Activated CD4-positive, alpha-beta T cell treated with anti-CD3 and anti-CD28 coated beads, Interleukin-2, amount 10 ng/mL, durations not matched to agents 7 days and 5 days (primary cell): ENCODE measurements around the gene HDAC4. TPM values are rescaled to one million over a fixed set of nuclear protein-coding genes. Genes with fewer than 3 reads are reported as not detected.

Source experiments
- CTCF ChIA-PET: fragments of 350-600 bp; sonication (Branson Sonifier 250); formaldehyde crosslinking; loops from one replicate; lab custom pipeline; 2021; ENCODE audit warnings: antibody characterized with exemption; lab: Charles Lee
- POLR2A ChIA-PET: fragments of 350-600 bp; sonication (Branson Sonifier 250); formaldehyde crosslinking; loops from one replicate; lab custom pipeline; 2021; ENCODE audit warnings: antibody characterized with exemption; lab: Charles Lee
- DNase-seq: peaks from one replicate; pipeline ENCODE4 v3.0.0-alpha.2; 2020
- H3K27ac Mint-ChIP-seq: one replicate; pipeline ENCODE4 v1.8.0; 2021; ENCODE audit warnings: mild to moderate bottlenecking, moderate library complexity, mixed read lengths
- H3K27me3 Mint-ChIP-seq: one replicate; pipeline ENCODE4 v1.8.0; 2021; ENCODE audit warnings: mixed read lengths
- H3K36me3 Mint-ChIP-seq: one replicate; pipeline ENCODE4 v1.8.0; 2021; ENCODE audit warnings: low read depth, mixed read lengths
- H3K4me1 Mint-ChIP-seq: one replicate; pipeline ENCODE4 v1.8.0; 2021; ENCODE audit warnings: mixed read lengths
- H3K4me3 Mint-ChIP-seq: one replicate; pipeline ENCODE4 v1.8.0; 2021; ENCODE audit warnings: mild to moderate bottlenecking, moderate library complexity, mixed read lengths
- H3K9me3 Mint-ChIP-seq: one replicate; pipeline ENCODE4 v1.8.0; 2021; ENCODE audit warnings: mixed read lengths
- total RNA-seq, 2 experiments: library from RNA; stranded (reverse); gene quantifications; one replicate each; pipeline ENCODE4 v1.2.3, GENCODE V29; 2021

The HDAC4 gene
- total RNA-seq, 2 experiments from 2014 or later: 57.1 to 68.4 TPM

GRCh38 chr2:239341146-239341732, 59.6 kb downstream of the HDAC4 start:
- H3K27ac Mint-ChIP-seq: peak overlapping the region; percentile 2
- H3K4me1 Mint-ChIP-seq: peaks cover 38% of the 10 kb centered on the region
- H3K9me3 Mint-ChIP-seq: no peaks in the 10 kb centered on the region
- ChIA-PET CTCF (no interaction called here), POLR2A (no interaction called here)
- H3K4me3 Mint-ChIP-seq: no peak overlapping the region
- no peaks in the 10 kb centered on the region for H3K27me3 Mint-ChIP-seq
- DNase-seq: no peak
- peaks cover 37% of the 10 kb centered on the region for H3K36me3 Mint-ChIP-seq

- H3K27ac Mint-ChIP-seq: peak overlapping the region; percentile 78
- H3K9me3 Mint-ChIP-seq: no peaks in the 10 kb centered on the region
- peaks cover 42% of the 10 kb centered on the region for H3K36me3 Mint-ChIP-seq
- H3K4me1 Mint-ChIP-seq: peaks cover 38% of the 10 kb centered on the region
- H3K27me3 Mint-ChIP-seq: no peaks in the 10 kb centered on the region
- peak; percentile 72 for DNase-seq
- ChIA-PET POLR2A (interaction anchor here (1.4 kb wide), 1 partner anchor 41 kb away, joined by 3 read pairs; no protein-coding TSS in a partner anchor), CTCF (interaction anchor here (1.1 kb wide), 1 partner anchor 12 kb away, joined by 4 read pairs; no protein-coding TSS in a partner anchor)
- H3K4me3 Mint-ChIP-seq: peak overlapping the region; percentile 23
Observed at GRCh38 chr2:239339726-239340601, 60.9 kb downstream of the HDAC4 start.

DNA sequence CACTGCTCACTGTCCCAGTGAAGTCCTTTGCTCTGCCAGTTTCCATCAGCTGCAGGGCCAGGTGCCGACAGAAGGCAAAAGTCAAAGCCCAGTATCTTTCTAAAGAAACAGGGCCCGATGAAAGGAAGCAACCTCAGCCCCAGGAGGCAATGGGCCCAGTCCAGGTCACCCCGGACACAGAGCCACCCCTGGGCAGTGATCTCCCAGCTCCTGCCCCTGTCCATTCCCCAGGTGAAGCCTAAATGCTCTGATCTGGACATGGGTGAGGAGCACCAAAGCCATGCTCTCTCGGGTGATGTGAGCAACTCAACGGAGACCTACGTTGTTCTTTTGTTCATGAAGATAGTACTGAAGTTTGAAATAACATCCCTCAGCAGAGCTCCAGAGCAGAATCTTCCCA, 61.6 kb downstream of the HDAC4 start:
- H3K27ac Mint-ChIP-seq: peak overlapping the region; percentile 32
- ChIA-PET POLR2A (interaction anchor here (1.4 kb wide), 1 partner anchor 42 kb away, joined by 3 read pairs; no protein-coding TSS in a partner anchor), CTCF (interaction anchor here (0.9 to 1.1 kb wide), 2 partner anchors 11 to 62 kb away, joined by 4 read pairs; partner anchors contain the start of gene HDAC4)
- H3K4me3 Mint-ChIP-seq: peak overlapping the region; percentile 23
- H3K36me3 Mint-ChIP-seq: peaks cover 40% of the 10 kb centered on the region
- H3K27me3 Mint-ChIP-seq: no peaks in the 10 kb centered on the region
- H3K4me1 Mint-ChIP-seq: peaks cover 38% of the 10 kb centered on the region
- no peak for DNase-seq
- no peaks in the 10 kb centered on the region for H3K9me3 Mint-ChIP-seq

- Mint-ChIP-seq H3K4me3 (no peak overlapping the region), H3K27me3 (peaks cover 1% of the 10 kb centered on the region), H3K36me3 (peaks cover 39% of the 10 kb centered on the region)
Observed at GRCh38 chr2:239337877-239338484, 62.8 kb downstream of the HDAC4 start.

GRCh38 chr2:239337122-239337876, 63.5 kb downstream of the HDAC4 start:
- Mint-ChIP-seq H3K4me1 (peaks cover 41% of the 10 kb centered on the region), H3K27ac (no peak overlapping the region), H3K36me3 (peaks cover 38% of the 10 kb centered on the region), H3K27me3 (peaks cover 3% of the 10 kb centered on the region), H3K9me3 (no peaks in the 10 kb centered on the region), H3K4me3 (no peak overlapping the region)
- CTCF ChIA-PET: no interaction called here
- POLR2A ChIA-PET: no interaction called here
- no peak for DNase-seq

More at GRCh38 chr2:239337877-239338484, 62.8 kb downstream of the HDAC4 start:
- ChIA-PET POLR2A (no interaction called here), CTCF (interaction anchor here (0.6 to 0.9 kb wide), 2 partner anchors 39 to 63 kb away, joined by 4 read pairs; partner anchors contain the start of gene HDAC4)
- no peak overlapping the region for H3K27ac Mint-ChIP-seq
- H3K9me3 Mint-ChIP-seq: no peaks in the 10 kb centered on the region
- H3K4me1 Mint-ChIP-seq: peaks cover 40% of the 10 kb centered on the region
- DNase-seq: no peak

- DNase-seq: no peak
- H3K27ac Mint-ChIP-seq: no peak overlapping the region
- H3K4me1 Mint-ChIP-seq: peaks cover 51% of the 10 kb centered on the region
- POLR2A ChIA-PET: no interaction called here
- no peak overlapping the region for H3K4me3 Mint-ChIP-seq
- H3K27me3 Mint-ChIP-seq: peaks cover 3% of the 10 kb centered on the region
- no peaks in the 10 kb centered on the region for H3K9me3 Mint-ChIP-seq
- peaks cover 13% of the 10 kb centered on the region for H3K36me3 Mint-ChIP-seq
- CTCF ChIA-PET: interaction anchor here (0.9 to 1.3 kb wide), 2 partner anchors 13 to 19 kb away, joined by 3 read pairs; no protein-coding TSS in a partner anchor
Observed at GRCh38 chr2:239331560-239331959, 69.3 kb downstream of the HDAC4 start.

DNA sequence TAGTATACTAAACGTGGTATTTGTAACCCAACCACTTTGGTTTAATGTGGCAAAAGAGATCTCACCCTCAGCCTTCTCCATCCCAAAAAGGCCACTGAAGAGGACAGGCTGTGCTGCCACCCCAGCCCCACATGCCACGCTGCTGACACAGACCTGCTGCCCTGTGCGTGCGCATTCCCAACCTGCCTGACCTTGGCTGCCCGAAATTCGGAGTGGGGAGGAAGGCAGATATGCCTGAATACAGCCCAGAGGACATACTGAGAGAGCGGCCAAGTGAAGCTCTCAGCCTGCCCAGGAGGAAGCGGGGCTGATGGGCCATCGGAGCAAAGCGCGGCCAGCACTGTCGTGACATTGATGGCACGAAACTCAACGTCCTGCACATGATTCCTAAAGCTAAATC, 70.0 kb downstream of the HDAC4 start:
- no peak for DNase-seq
- Mint-ChIP-seq H3K4me3 (no peak overlapping the region), H3K36me3 (peaks cover 10% of the 10 kb centered on the region), H3K4me1 (peaks cover 57% of the 10 kb centered on the region), H3K9me3 (no peaks in the 10 kb centered on the region), H3K27me3 (peaks cover 3% of the 10 kb centered on the region), H3K27ac (no peak overlapping the region)
- ChIA-PET CTCF (interaction anchor here (0.8 to 1.3 kb wide), 3 partner anchors 13 to 19 kb away, joined by 3 read pairs; no protein-coding TSS in a partner anchor), POLR2A (no interaction called here)

- Mint-ChIP-seq H3K27ac (no peak overlapping the region), H3K4me1 (peaks cover 64% of the 10 kb centered on the region), H3K27me3 (peaks cover 3% of the 10 kb centered on the region), H3K4me3 (no peak overlapping the region), H3K9me3 (no peaks in the 10 kb centered on the region), H3K36me3 (peaks cover 11% of the 10 kb centered on the region)
- ChIA-PET POLR2A (no interaction called here), CTCF (interaction anchor here (0.8 to 1.8 kb wide), 2 partner anchors 12 to 24 kb away, joined by 3 to 4 read pairs; no protein-coding TSS in a partner anchor)
- DNase-seq: no peak
Observed at GRCh38 chr2:239329972-239330572, 70.7 kb downstream of the HDAC4 start.

DNA sequence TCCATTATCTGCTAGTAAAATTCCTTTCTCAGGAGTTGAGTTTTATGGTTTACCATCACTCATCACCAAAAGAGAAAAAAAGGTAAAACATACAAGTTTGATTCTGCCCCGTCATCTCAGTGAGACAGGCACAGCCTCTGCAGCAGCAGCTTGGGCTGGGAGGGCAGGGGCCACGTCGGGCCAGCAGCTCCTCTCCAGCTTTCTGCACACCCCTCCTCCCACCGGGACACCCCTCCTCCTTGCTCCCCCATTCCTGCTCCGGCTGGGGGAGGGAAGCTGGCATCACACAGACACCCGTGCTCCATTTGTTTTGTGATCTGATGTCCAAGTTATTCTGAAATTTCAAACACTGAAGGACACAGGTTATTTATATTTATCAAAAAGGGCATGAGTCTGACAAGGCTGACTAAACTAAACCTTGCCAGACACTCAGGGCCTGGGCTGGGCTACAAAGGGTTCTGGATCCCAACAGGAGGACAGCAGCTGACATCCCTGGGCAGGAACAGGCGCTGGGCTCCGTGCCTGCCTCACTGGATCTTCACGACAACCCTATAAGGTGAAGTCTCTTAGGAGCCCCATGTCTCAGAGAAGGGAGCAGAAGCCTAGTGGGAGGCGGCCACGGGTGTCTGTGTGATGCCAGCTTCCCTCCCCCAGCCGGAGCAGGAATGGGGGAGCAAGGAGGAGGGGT, 71.4 kb downstream of the HDAC4 start:
- ChIA-PET POLR2A (no interaction called here), CTCF (interaction anchor here (0.6 to 2.8 kb wide), 5 partner anchors 15 to 29 kb away, joined by 3 to 10 read pairs (median 4); no protein-coding TSS in a partner anchor)
- H3K27ac Mint-ChIP-seq: no peak overlapping the region
- peaks cover 70% of the 10 kb centered on the region for H3K4me1 Mint-ChIP-seq
- H3K27me3 Mint-ChIP-seq: peaks cover 3% of the 10 kb centered on the region
- no peak overlapping the region for H3K4me3 Mint-ChIP-seq
- no peaks in the 10 kb centered on the region for H3K9me3 Mint-ChIP-seq
- DNase-seq: no peak
- H3K36me3 Mint-ChIP-seq: peaks cover 15% of the 10 kb centered on the region

GRCh38 chr2:239328351-239329191, 72.2 kb downstream of the HDAC4 start:
- peaks cover 3% of the 10 kb centered on the region for H3K27me3 Mint-ChIP-seq
- peaks cover 79% of the 10 kb centered on the region for H3K4me1 Mint-ChIP-seq
- CTCF ChIA-PET: interaction anchor here (0.6 to 2.8 kb wide), 7 partner anchors 10 to 53 kb away, joined by 3 to 10 read pairs (median 4); no protein-coding TSS in a partner anchor
- no peak for DNase-seq
- POLR2A ChIA-PET: no interaction called here
- no peaks in the 10 kb centered on the region for H3K9me3 Mint-ChIP-seq
- H3K36me3 Mint-ChIP-seq: peaks cover 23% of the 10 kb centered on the region
- H3K4me3 Mint-ChIP-seq: no peak overlapping the region
- peak overlapping the region; percentile 86 for H3K27ac Mint-ChIP-seq
